ENCODE results near the gene LBH.

LBH gene

GRCh38 chr2:30233271-30234009 lies 2.1 kb downstream of the LBH start:
- H3K4me3 ChIP-seq (ENCODE audit: control insufficient read depth in 1 of 7, extremely low read depth in 1 of 7, insufficient read depth in 4 of 7, low read depth in 2 of 7, low read length in 6 of 7), result peak overlapping the region in 6 of 7 experiments; percentile 33 to 87 (median 76)
- no peaks in the 10 kb centered on the region for H3K9me3 ChIP-seq (ENCODE audit: control extremely low read depth in 1 of 5, control insufficient read depth in 4 of 5, insufficient read depth in 2 of 5, low read depth in 1 of 5, low read length in 4 of 5)
- peak in 1 of 3 donors; percentile 24 for DNase-seq
- no peak overlapping the region for H3K27ac ChIP-seq (ENCODE audit: insufficient read depth in 1 of 2, low read depth in 1 of 2, low read length in 2 of 2, poor library complexity in 1 of 2, severe bottlenecking in 2 of 2)
- 89% methylated on average over 4 of the region's 4 CpGs for WGBS (ENCODE audit: insufficient coverage)
- H3K27me3 ChIP-seq (replicated peaks in 2 of 5; ENCODE audit: control insufficient read depth in 4 of 5, insufficient read depth in 5 of 5, low read length in 4 of 5), result peaks cover 0 to 3% (median 0%) of the 10 kb centered on the region in 5 experiments
- POLR2A ChIA-PET, result no interaction called here
- peaks cover 0 to 4% (median under 1%) of the 10 kb centered on the region in 4 experiments for H3K36me3 ChIP-seq (ENCODE audit: control insufficient read depth in 4 of 4, insufficient read depth in 4 of 4, low read length in 3 of 4)
- peaks cover 6 to 31% (median 30%) of the 10 kb centered on the region in 4 experiments for H3K4me1 ChIP-seq (ENCODE audit: control extremely low read depth in 1 of 4, control insufficient read depth in 4 of 4, insufficient read depth in 4 of 4, low read length in 3 of 4)
- CTCF ChIA-PET, result interaction anchor here (0.7 to 2.7 kb wide), 7 partner anchors 9 to 214 kb away, joined by 3 to 10 read pairs (median 3); partner anchors contain the start of gene LCLAT1

DNA sequence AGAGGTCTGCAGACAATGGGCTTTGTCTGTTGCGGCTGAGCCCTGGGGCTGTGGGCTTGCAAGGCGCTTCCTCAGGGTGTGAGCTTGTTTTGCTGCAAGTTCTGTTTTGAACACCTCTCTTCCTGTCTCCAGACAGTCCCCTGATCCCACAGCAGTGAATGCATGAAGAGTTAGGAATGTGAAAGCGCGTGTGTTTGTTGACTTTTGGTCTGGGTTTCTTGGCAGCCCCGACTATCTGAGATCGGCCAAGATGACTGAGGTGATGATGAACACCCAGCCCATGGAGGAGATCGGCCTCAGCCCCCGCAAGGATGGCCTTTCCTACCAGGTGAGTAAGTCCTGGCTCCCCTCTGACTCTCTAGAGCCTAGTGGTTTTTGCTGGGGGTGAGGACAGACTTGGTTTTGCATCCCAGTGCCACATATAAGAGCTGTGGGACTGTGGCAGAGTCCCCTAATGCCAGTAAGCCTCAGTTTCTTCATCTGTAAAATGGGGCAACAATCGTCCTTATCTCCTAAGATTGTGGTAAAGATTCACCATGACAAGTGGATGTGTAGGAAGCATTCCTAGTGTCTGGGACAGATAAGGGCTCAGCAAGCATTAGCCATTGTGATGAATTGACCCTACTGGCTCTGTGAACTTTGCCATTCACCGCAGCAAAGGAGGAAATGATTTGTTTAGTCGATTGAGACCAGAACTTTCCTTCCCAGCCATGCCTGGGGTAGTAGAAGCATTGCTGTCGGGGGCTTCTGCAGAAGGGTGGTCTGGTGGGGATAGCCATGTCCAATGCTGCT lies 3.0 kb downstream of the LBH start:
- ChIA-PET CTCF (interaction anchor here (0.7 to 2.7 kb wide), 7 partner anchors 9 to 477 kb away, joined by 3 to 10 read pairs (median 3); no protein-coding TSS in a partner anchor), POLR2A (interaction anchor here (0.6 kb wide), 1 partner anchor 1218 kb away, joined by 3 read pairs; no protein-coding TSS in a partner anchor)
- Histone ChIP-seq H3K27me3 (replicated peaks in 2 of 5; ENCODE audit: control insufficient read depth in 4 of 5, insufficient read depth in 5 of 5, low read length in 4 of 5) (peaks cover 0 to 3% (median 0%) of the 10 kb centered on the region in 5 experiments), H3K4me1 (ENCODE audit: control extremely low read depth in 1 of 4, control insufficient read depth in 4 of 4, insufficient read depth in 4 of 4, low read length in 3 of 4) (peaks cover 6 to 31% (median 30%) of the 10 kb centered on the region in 4 experiments), H3K36me3 (ENCODE audit: control insufficient read depth in 4 of 4, insufficient read depth in 4 of 4, low read length in 3 of 4) (peaks cover 0 to 5% (median under 1%) of the 10 kb centered on the region in 4 experiments), H3K27ac (ENCODE audit: insufficient read depth in 1 of 2, low read depth in 1 of 2, low read length in 2 of 2, poor library complexity in 1 of 2, severe bottlenecking in 2 of 2) (no peak overlapping the region), H3K4me3 (ENCODE audit: control insufficient read depth in 1 of 7, extremely low read depth in 1 of 7, insufficient read depth in 4 of 7, low read depth in 2 of 7, low read length in 6 of 7) (no peak overlapping the region), H3K9me3 (ENCODE audit: control extremely low read depth in 1 of 5, control insufficient read depth in 4 of 5, insufficient read depth in 2 of 5, low read depth in 1 of 5, low read length in 4 of 5) (no peaks in the 10 kb centered on the region)
- WGBS (ENCODE audit: insufficient coverage), result 92% methylated on average over 9 of the region's 12 CpGs
- DNase-seq, result no peak

DNA sequence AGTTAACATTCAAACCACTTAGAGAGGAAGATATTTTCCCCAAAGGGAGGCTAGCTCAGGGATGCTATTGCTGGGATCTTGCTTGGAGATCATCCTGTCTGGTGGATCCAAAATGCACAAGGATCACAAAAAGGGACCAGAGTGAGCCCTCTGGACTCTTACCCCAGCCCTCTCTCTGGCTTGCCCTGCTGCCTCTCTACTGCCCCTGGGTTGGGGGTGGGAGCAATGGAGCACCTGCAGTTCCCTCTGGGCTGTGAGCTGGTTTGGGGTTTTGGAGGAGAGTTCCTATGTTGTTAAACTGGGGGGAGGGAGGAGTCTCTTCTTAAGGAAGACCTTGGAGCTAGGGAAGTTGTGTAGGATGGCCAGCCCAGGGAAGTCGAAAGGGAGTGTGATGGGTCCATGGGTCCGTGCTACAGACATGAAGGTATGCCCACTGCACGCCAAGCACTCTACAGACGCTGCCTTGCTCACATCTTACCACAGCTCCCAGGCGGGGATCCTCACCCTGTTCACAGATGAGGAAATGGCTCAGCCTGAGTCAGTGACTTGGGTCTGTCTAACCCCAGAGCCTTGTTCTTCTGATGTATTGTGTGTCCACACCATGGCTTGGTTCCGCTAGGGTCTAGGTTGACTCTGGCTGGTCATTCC lies 3.8 kb downstream of the LBH start:
- WGBS (ENCODE audit: insufficient coverage), result 100% methylated on average over 4 of the region's 6 CpGs
- DNase-seq, result no peak
- ChIA-PET CTCF (interaction anchor here (1.0 to 1.5 kb wide), 2 partner anchors 9 to 476 kb away, joined by 3 to 5 read pairs; no protein-coding TSS in a partner anchor), POLR2A (interaction anchor here (0.6 kb wide), 1 partner anchor 1219 kb away, joined by 3 read pairs; no protein-coding TSS in a partner anchor)
- peaks cover 0 to 5% (median under 1%) of the 10 kb centered on the region in 4 experiments for H3K36me3 ChIP-seq (ENCODE audit: control insufficient read depth in 4 of 4, insufficient read depth in 4 of 4, low read length in 3 of 4)
- H3K9me3 ChIP-seq (ENCODE audit: control extremely low read depth in 1 of 5, control insufficient read depth in 4 of 5, insufficient read depth in 2 of 5, low read depth in 1 of 5, low read length in 4 of 5), result no peaks in the 10 kb centered on the region
- no peak overlapping the region for H3K27ac ChIP-seq (ENCODE audit: insufficient read depth in 1 of 2, low read depth in 1 of 2, low read length in 2 of 2, poor library complexity in 1 of 2, severe bottlenecking in 2 of 2)
- H3K27me3 ChIP-seq (replicated peaks in 2 of 5; ENCODE audit: control insufficient read depth in 4 of 5, insufficient read depth in 5 of 5, low read length in 4 of 5), result peaks cover 0 to 3% (median 0%) of the 10 kb centered on the region in 5 experiments
- no peak overlapping the region for H3K4me3 ChIP-seq (ENCODE audit: control insufficient read depth in 1 of 7, extremely low read depth in 1 of 7, insufficient read depth in 4 of 7, low read depth in 2 of 7, low read length in 6 of 7)
- peaks cover 9 to 31% (median 29%) of the 10 kb centered on the region in 4 experiments for H3K4me1 ChIP-seq (ENCODE audit: control extremely low read depth in 1 of 4, control insufficient read depth in 4 of 4, insufficient read depth in 4 of 4, low read length in 3 of 4)

GRCh38 chr2:30235859-30236535 lies 4.7 kb downstream of the LBH start:
- POLR2A ChIA-PET, result no interaction called here

DNA sequence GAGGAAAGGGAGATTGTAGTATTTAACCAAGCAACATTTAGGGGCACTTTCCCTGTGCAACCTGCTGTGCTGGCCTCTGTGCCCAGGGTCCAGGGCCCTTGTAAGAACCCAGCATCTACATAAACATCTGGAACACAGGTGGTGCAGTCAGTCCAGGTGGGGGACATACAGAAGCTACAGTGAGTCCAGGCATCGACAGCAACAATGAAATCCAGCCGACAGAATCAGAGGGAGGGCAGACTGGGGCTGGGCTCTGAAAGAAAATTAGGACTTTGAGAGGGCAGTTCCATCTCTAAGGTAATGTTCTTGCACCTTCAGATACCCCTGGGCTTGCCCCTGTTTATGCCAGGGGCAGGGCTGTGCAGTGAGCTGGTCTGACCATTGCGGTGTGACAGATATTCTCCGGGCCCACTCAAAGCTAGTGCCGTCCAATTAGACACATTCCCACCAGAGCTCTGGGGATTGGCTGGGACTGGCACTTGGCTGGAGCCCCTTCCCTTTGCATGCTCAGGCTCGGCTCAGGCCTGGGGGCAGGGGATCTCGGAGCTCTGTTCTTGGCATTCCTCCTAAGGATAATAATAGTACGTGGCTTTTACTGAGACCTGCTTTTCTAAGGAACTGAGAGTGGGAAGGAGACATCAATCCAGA lies 5.4 kb downstream of the LBH start:
- Histone ChIP-seq H3K9me3 (ENCODE audit: control extremely low read depth in 1 of 5, control insufficient read depth in 4 of 5, insufficient read depth in 2 of 5, low read depth in 1 of 5, low read length in 4 of 5) (no peaks in the 10 kb centered on the region), H3K27ac (ENCODE audit: insufficient read depth in 1 of 2, low read depth in 1 of 2, low read length in 2 of 2, poor library complexity in 1 of 2, severe bottlenecking in 2 of 2) (no peak overlapping the region), H3K4me3 (ENCODE audit: control insufficient read depth in 1 of 7, extremely low read depth in 1 of 7, insufficient read depth in 4 of 7, low read depth in 2 of 7, low read length in 6 of 7) (no peak overlapping the region), H3K36me3 (ENCODE audit: control insufficient read depth in 4 of 4, insufficient read depth in 4 of 4, low read length in 3 of 4) (peaks cover 0 to 5% (median under 1%) of the 10 kb centered on the region in 4 experiments), H3K4me1 (ENCODE audit: control extremely low read depth in 1 of 4, control insufficient read depth in 4 of 4, insufficient read depth in 4 of 4, low read length in 3 of 4) (peaks cover 12 to 25% (median 23%) of the 10 kb centered on the region in 4 experiments), H3K27me3 (replicated peaks in 2 of 5; ENCODE audit: control insufficient read depth in 4 of 5, insufficient read depth in 5 of 5, low read length in 4 of 5) (no peaks in the 10 kb centered on the region)
- POLR2A ChIA-PET, result no interaction called here
- CTCF ChIA-PET, result interaction anchor here (0.8 to 1.6 kb wide), 3 partner anchors 28 to 267 kb away, joined by 3 to 5 read pairs (median 3); no protein-coding TSS in a partner anchor
- WGBS (ENCODE audit: insufficient coverage), result 96% methylated on average over 6 of the region's 8 CpGs
- no peak for DNase-seq

More at GRCh38 chr2:30235859-30236535, 4.7 kb downstream of the LBH start:
- H3K27ac ChIP-seq (ENCODE audit: insufficient read depth in 1 of 2, low read depth in 1 of 2, low read length in 2 of 2, poor library complexity in 1 of 2, severe bottlenecking in 2 of 2), result no peak overlapping the region
- CTCF ChIA-PET, result interaction anchor here (1.0 to 1.5 kb wide), 2 partner anchors 8 to 476 kb away, joined by 3 to 5 read pairs; no protein-coding TSS in a partner anchor
- H3K4me1 ChIP-seq (ENCODE audit: control extremely low read depth in 1 of 4, control insufficient read depth in 4 of 4, insufficient read depth in 4 of 4, low read length in 3 of 4), result peaks cover 12 to 29% (median 28%) of the 10 kb centered on the region in 4 experiments
- no peak for DNase-seq
- no peaks in the 10 kb centered on the region for H3K9me3 ChIP-seq (ENCODE audit: control extremely low read depth in 1 of 5, control insufficient read depth in 4 of 5, insufficient read depth in 2 of 5, low read depth in 1 of 5, low read length in 4 of 5)
- 100% methylated on average over 2 of the region's 4 CpGs for WGBS (ENCODE audit: insufficient coverage)
- H3K36me3 ChIP-seq (ENCODE audit: control insufficient read depth in 4 of 4, insufficient read depth in 4 of 4, low read length in 3 of 4), result peaks cover 0 to 5% (median under 1%) of the 10 kb centered on the region in 4 experiments
- H3K4me3 ChIP-seq (ENCODE audit: control insufficient read depth in 1 of 7, extremely low read depth in 1 of 7, insufficient read depth in 4 of 7, low read depth in 2 of 7, low read length in 6 of 7), result no peak overlapping the region
- H3K27me3 ChIP-seq (replicated peaks in 2 of 5; ENCODE audit: control insufficient read depth in 4 of 5, insufficient read depth in 5 of 5, low read length in 4 of 5), result no peaks in the 10 kb centered on the region
